GM12878 (cell line): ENCODE measurements around the gene C1orf21. TPM values are rescaled to one million over a fixed set of nuclear protein-coding genes. Genes with fewer than 3 reads are reported as not detected.

Experiments
- ATAC-seq: fragments of 200-7000 bp; cut with Tn5 transposase; 3 replicates; pipeline ENCODE4 v1.9.1; 2020; ENCODE audit warnings: mild to moderate bottlenecking, moderate library complexity
- BruUV-seq: library from RNA; stranded (reverse); fragments of 400-500 nt; replicated peaks from 2 replicates; lab custom pipeline; 2021; lab: Mats Ljungman, UMichigan
- CTCF ChIA-PET: fragments of 300-600 bp; sonication (Branson Sonifier 250); formaldehyde crosslinking; extraction: SDS; loops from one replicate; lab custom pipeline; 2021; ENCODE audit warnings: inconsistent platforms; lab: Yijun Ruan, JAX
- POLR2A ChIA-PET: fragments of 350-600 bp; formaldehyde crosslinking; extraction: SDS; loops from one replicate; lab custom pipeline; 2021; ENCODE audit warnings: inconsistent platforms; lab: Charles Lee
- RAD21 ChIA-PET: fragments of 300-600 bp; sonication (Branson Sonifier 250); formaldehyde crosslinking; loops from one replicate; lab custom pipeline; 2023; ENCODE audit warnings: antibody characterized with exemption; ENCODE audit not compliant: unreplicated experiment; lab: Charles Lee
- SMC1A ChIA-PET: fragments of 300-600 bp; sonication (Branson Sonifier 250); formaldehyde crosslinking; loops from one replicate; lab custom pipeline; 2023; ENCODE audit not compliant: unreplicated experiment, uncharacterized antibody; lab: Charles Lee
- DNase-seq: peaks from one replicate; pipeline ENCODE4 v3.0.0-alpha.2; 2011; ENCODE audit warnings: low read depth, low spot score
- FAIRE-seq: peaks from 3 replicates; lab custom pipeline; 2011; peaks lifted over from hg19 to GRCh38; lab: Jason Lieb, UNC
- H2AFZ ChIP-seq: 2 replicates; pipeline ENCODE4 v1.6.0; 2011; ENCODE audit warnings: low read depth, low read length, control low read depth; ENCODE audit not compliant: control insufficient read depth
- H3K27ac ChIP-seq: 2 replicates; pipeline ENCODE4 v1.5.1; 2011; ENCODE audit warnings: control low read depth; ENCODE audit not compliant: control insufficient read depth, insufficient read depth
- H3K27me3 ChIP-seq, 2 experiments: replicated peaks in 1 of 2; 2 replicates each; pipeline versions ENCODE4 v1.6.0 to v1.6.1; 2011; ENCODE audit warnings: low read length in 1 of 2; ENCODE audit not compliant: control insufficient read depth in 2 of 2, insufficient read depth in 2 of 2
- H3K36me3 ChIP-seq, 2 experiments: 2 replicates each; pipeline ENCODE4 v1.5.1; 2011; ENCODE audit warnings: low read length in 1 of 2; ENCODE audit not compliant: control insufficient read depth in 2 of 2, insufficient read depth in 2 of 2
- H3K4me1 ChIP-seq: 2 replicates; pipeline ENCODE4 v1.6.1; 2011; ENCODE audit warnings: mild to moderate bottlenecking, low read length, moderate library complexity, mixed read lengths; ENCODE audit not compliant: control insufficient read depth, insufficient read depth
- H3K4me2 ChIP-seq: 2 replicates; pipeline ENCODE4 v1.6.0; 2011; ENCODE audit warnings: control low read depth; ENCODE audit not compliant: control insufficient read depth, insufficient read depth
- H3K4me3 ChIP-seq: fragments of 200-600 bp; sonication (generic); 2 replicates; pipeline ENCODE4 v1.5.1; 2016
- H3K79me2 ChIP-seq: 2 replicates; pipeline ENCODE4 v1.6.0; 2011; ENCODE audit warnings: low read length; ENCODE audit not compliant: control insufficient read depth, insufficient read depth
- H3K9ac ChIP-seq: 2 replicates; pipeline ENCODE4 v1.8.0; 2011; ENCODE audit warnings: low read length, control low read depth, mixed read lengths; ENCODE audit not compliant: control insufficient read depth, insufficient read depth
- H3K9me3 ChIP-seq: replicated peaks from 3 replicates; pipeline ENCODE4 v1.5.1; 2011; ENCODE audit warnings: mild to moderate bottlenecking, low read length; ENCODE audit not compliant: control insufficient read depth, insufficient read depth
- H4K20me1 ChIP-seq: 2 replicates; pipeline ENCODE4 v1.6.0; 2011; ENCODE audit not compliant: control insufficient read depth, insufficient read depth
- BRCA1 ChIP-seq: IDR thresholded peaks from 2 replicates; pipeline ENCODE4 v1.6.1; 2011; ENCODE audit warnings: low read depth, low read length, improper control_type of control experiment
- CEBPB ChIP-seq, 2 experiments: fragments of 150-350 bp in 1 of 2; IDR thresholded peaks; 2 replicates each; pipeline ENCODE4 v1.6.1; 2012 to 2014; ENCODE audit warnings: low read depth in 2 of 2, low read length in 2 of 2, borderline replicate concordance in 1 of 2, inconsistent platforms in 1 of 2
- HSF1 ChIP-seq: fragments of 150-350 bp; IDR thresholded peaks from 2 replicates; pipeline ENCODE4 v1.6.1; 2014; ENCODE audit warnings: mild to moderate bottlenecking, low read depth, low read length
- IKZF1 ChIP-seq: fragments of 450-650 bp; conservative IDR thresholded peaks from 2 replicates; pipeline ENCODE4 v1.6.1; 2017; ENCODE audit warnings: antibody characterized with exemption, mild to moderate bottlenecking
- IRF3 ChIP-seq: fragments of 450-650 bp; IDR thresholded peaks from 2 replicates; pipeline ENCODE4 v1.6.1; 2014; ENCODE audit warnings: mild to moderate bottlenecking
- JUND ChIP-seq: IDR thresholded peaks from 2 replicates; pipeline ENCODE4 v1.6.1; 2012; ENCODE audit warnings: low read depth, mild to moderate bottlenecking, low read length, improper control_type of control experiment, moderate library complexity
- KLF5 ChIP-seq: fragments of 450-650 bp; IDR thresholded peaks from 2 replicates; pipeline ENCODE4 v1.6.1; 2014; ENCODE audit warnings: mild to moderate bottlenecking; ENCODE audit not compliant: partially characterized antibody
- MAX ChIP-seq: IDR thresholded peaks from 2 replicates; pipeline ENCODE4 v1.6.1; 2012; ENCODE audit warnings: low read depth, low read length, improper control_type of control experiment
- MXI1 ChIP-seq: fragments of 150-350 bp; IDR thresholded peaks from 2 replicates; pipeline ENCODE4 v1.6.1; 2011; ENCODE audit warnings: low read depth, mild to moderate bottlenecking, inconsistent platforms, low read length, improper control_type of control experiment
- MYB ChIP-seq: fragments of 150-350 bp; IDR thresholded peaks from 2 replicates; pipeline ENCODE4 v1.6.1; 2014; ENCODE audit warnings: mild to moderate bottlenecking, low read depth, low read length, borderline replicate concordance
- USF1 ChIP-seq: IDR thresholded peaks from 2 replicates; pipeline ENCODE4 v1.6.1; 2011; ENCODE audit warnings: borderline replicate concordance, low read depth, mild to moderate bottlenecking, moderate library complexity, mixed read lengths, low read length; ENCODE audit not compliant: insufficient read depth; ENCODE audit errors: extremely low read length
- ZBTB4 ChIP-seq: fragments of 450-650 bp; formaldehyde crosslinking; IDR thresholded peaks from 2 replicates; pipeline ENCODE4 v1.4.0; 2022; ENCODE audit warnings: mild to moderate bottlenecking, moderate library complexity
- WGBS: methylation state at CpG from one replicate; pipeline ENCODE4 v1.1.6; 2016; ENCODE audit warnings: low lambda C conversion rate; ENCODE audit not compliant: insufficient replicate concordance, insufficient coverage; ENCODE audit errors: missing lambda C conversion rate; 5-methylcytosine and 5-hydroxymethylcytosine counted together
- in situ Hi-C: fragments of 300-500 bp; cut with MboI; formaldehyde crosslinking; loops from 9 replicates; pipeline ENCODE4 v1.14.3; 2018; ENCODE audit warnings: mixed read lengths
- intact Hi-C: fragments of 100-400 bp; cut with micrococcal nuclease; formaldehyde crosslinking; loops from one replicate; pipeline ENCODE4 v1.14.2; 2022; ENCODE audit not compliant: unreplicated experiment
- polyA plus RNA-seq, 11 experiments: library from polyadenylated mRNA; depleted of rRNA in 4 of 11; unstranded in 6 of 11; stranded (reverse) in 5 of 11; fragments of >200 nt; fragmentation: Nextera tagmentation in 4 of 11; fragmentation: Illumina TruSeq in 1 of 11; extraction: Ambion mirVana in 4 of 11; extraction: Trizol in 1 of 11; gene quantifications; 1 replicate in 1 of 11; 2 replicates in 10 of 11; pipeline versions ENCODE4 v1.2.1 to v1.2.3, GENCODE V29; 2011 to 2016; ENCODE audit warnings: inconsistent platforms in 2 of 11, missing spikeins in 2 of 11, low read depth in 1 of 11
- total RNA-seq, 4 experiments: library from RNA; depleted of rRNA in 3 of 4; stranded (reverse); fragments of >200 nt in 3 of 4; fragmentation: Illumina TruSeq in 1 of 4; extraction: Trizol in 1 of 4; gene quantifications; 2 replicates each; pipeline versions ENCODE4 v1.2.1 to v1.2.3, GENCODE V29; 2013 to 2021
- TF ChIP-seq, protein P1 (sequence below): fragments of 450-650 bp; IDR thresholded peaks from 2 replicates; pipeline ENCODE4 v1.6.1; 2017; ENCODE audit warnings: mild to moderate bottlenecking, low read depth, inconsistent platforms; ENCODE audit not compliant: poor library complexity, severe bottlenecking

C1orf21 gene
- total and polyA plus RNA-seq, 10 of the 15 experiments (the other 5 are each of a cell fraction or from before 2014, with no cell fraction given), result 0.03 to 1.6 (median 0.17) TPM; not detected in 3

DNA sequence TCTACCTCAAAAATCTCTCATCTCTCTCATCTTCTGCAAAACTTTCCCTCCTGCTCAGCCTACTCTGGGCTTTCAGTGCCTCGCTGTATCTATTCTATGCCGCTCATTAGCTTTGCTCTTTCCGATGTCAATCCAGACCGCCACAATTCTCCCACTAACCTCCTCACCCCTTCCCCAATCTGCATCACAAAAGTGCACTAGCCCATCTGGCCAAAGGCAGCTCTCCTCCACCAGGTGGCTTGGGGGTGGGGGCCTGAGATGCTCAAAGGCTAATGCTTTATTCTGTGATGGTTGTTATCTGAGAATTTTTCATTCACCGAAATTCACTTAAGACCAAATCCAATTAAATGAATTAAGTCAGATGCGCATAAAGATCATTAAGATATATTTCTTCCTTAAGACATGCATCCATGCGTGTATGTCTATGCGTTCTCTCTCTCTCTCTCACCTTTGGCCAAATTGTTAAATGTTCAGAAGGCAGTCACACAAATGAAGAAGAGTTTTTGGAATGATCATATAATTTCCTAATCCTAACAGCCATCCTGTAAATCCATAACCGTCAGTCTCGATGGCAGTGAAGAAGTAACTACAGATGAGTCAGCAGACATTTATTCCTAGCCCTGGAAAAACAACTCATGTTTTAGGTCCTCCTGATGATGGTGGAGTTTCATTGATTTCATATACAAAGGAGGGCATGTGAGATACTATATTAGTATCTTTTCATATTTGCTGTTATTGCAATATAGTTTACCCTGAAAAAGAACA is 111.3 kb downstream of the C1orf21 start:
- RAD21 ChIA-PET, result no interaction called here
- H3K36me3 ChIP-seq, result no peaks in the 10 kb centered on the region
- WGBS, result 91% methylated on average over 10 of the region's 10 CpGs
- no peak for FAIRE-seq
- SMC1A ChIA-PET, result interaction anchor here (0.9 to 2.2 kb wide), 2 partner anchors 13 to 17 kb away, joined by 3 to 6 read pairs; no protein-coding TSS in a partner anchor
- no peaks in the 10 kb centered on the region for H3K79me2 ChIP-seq
- intact Hi-C loops (no loop called here), in situ Hi-C loops (no loop called here)
- CTCF ChIA-PET, result no interaction called here
- no peak for ATAC-seq
- H3K27me3 ChIP-seq, result peaks cover 0 to 2% of the 10 kb centered on the region in 2 experiments; a peak in 1 of 4 replicates
- H3K4me1 ChIP-seq, result peaks cover 11% of the 10 kb centered on the region; the same call in 1 of the 2 replicates
- no peaks in the 10 kb centered on the region for H3K9me3 ChIP-seq
- H4K20me1 ChIP-seq, result no peaks in the 10 kb centered on the region
- no peak overlapping the region for H2AFZ ChIP-seq
- BruUV-seq, result no TSS peak
- POLR2A ChIA-PET, result no interaction called here
- no peak overlapping the region for H3K27ac ChIP-seq
- DNase-seq, result no peak
- H3K4me2 ChIP-seq, result no peak overlapping the region
- H3K9ac ChIP-seq, result no peak overlapping the region
- no peak overlapping the region for H3K4me3 ChIP-seq
- TF ChIP-seq IRF3 (no peak), MXI1 (no peak), CEBPB (IDR thresholded peaks at IDR 0.05; ENCODE audit: borderline replicate concordance in 1 of 2, low read depth in 2 of 2, low read length in 2 of 2) (no peak), MYB (no peak), MAX (no peak), USF1 (no peak), IKZF1 (no peak), BRCA1 (no peak), JUND (no peak), HSF1 (no peak), KLF5 (no peak), ZBTB4 (CRISPR knock-in tag) (no peak)
- TF ChIP-seq, protein P1, sequence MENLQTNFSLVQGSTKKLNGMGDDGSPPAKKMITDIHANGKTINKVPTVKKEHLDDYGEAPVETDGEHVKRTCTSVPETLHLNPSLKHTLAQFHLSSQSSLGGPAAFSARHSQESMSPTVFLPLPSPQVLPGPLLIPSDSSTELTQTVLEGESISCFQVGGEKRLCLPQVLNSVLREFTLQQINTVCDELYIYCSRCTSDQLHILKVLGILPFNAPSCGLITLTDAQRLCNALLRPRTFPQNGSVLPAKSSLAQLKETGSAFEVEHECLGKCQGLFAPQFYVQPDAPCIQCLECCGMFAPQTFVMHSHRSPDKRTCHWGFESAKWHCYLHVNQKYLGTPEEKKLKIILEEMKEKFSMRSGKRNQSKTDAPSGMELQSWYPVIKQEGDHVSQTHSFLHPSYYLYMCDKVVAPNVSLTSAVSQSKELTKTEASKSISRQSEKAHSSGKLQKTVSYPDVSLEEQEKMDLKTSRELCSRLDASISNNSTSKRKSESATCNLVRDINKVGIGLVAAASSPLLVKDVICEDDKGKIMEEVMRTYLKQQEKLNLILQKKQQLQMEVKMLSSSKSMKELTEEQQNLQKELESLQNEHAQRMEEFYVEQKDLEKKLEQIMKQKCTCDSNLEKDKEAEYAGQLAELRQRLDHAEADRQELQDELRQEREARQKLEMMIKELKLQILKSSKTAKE, result no peak
